HepG2 (cell line): ENCODE results near the gene SNAPIN. TPM values are rescaled to one million over a fixed set of nuclear protein-coding genes. Genes with fewer than 3 reads are reported as not detected.

Source experiments
- ATAC-seq: fragments of 200-7000 bp; cut with Tn5 transposase; 3 replicates; pipeline ENCODE4 v1.9.1; 2020; ENCODE audit warnings: mild to moderate bottlenecking, moderate library complexity
- BruUV-seq: library from RNA; stranded (reverse); fragments of 400-500 nt; replicated peaks from 2 replicates; lab custom pipeline; 2021; lab: Mats Ljungman, UMichigan
- CTCF ChIA-PET: fragments of 300-600 bp; formaldehyde crosslinking; extraction: SDS; loops from one replicate; lab custom pipeline; 2021; ENCODE audit warnings: low total read pairs, inconsistent platforms, low intra/inter-chr PET ratio; lab: Yijun Ruan, JAX
- POLR2A ChIA-PET: fragments of 350-600 bp; sonication (Branson Sonifier 250); formaldehyde crosslinking; loops from one replicate; lab custom pipeline; 2020; ENCODE audit warnings: antibody characterized with exemption, inconsistent platforms; lab: Yijun Ruan, JAX
- DNase-seq: peaks from one replicate; pipeline ENCODE4 v3.0.0-alpha.2; 2015; ENCODE audit warnings: low spot score
- FAIRE-seq: peaks from 3 replicates; lab custom pipeline; 2011; peaks lifted over from hg19 to GRCh38; lab: Jason Lieb, UNC
- H2AFZ ChIP-seq: one replicate; pipeline ENCODE4 v1.6.1; 2011; ENCODE audit warnings: low read length, inconsistent platforms
- H3K27ac ChIP-seq: fragments of 300-600 bp; 3 replicates; pipeline ENCODE4 v1.8.0; 2011; ENCODE audit warnings: mixed run types, mild to moderate bottlenecking, mixed read lengths, low read length, inconsistent platforms; ENCODE audit not compliant: insufficient read depth; ENCODE audit errors: extremely low read length
- H3K27me3 ChIP-seq, 2 experiments: fragments of 200-600 bp in 1 of 2; 2 replicates in 1 of 2; 3 replicates in 1 of 2; pipeline versions ENCODE4 v1.6.0 to v1.8.0; 2011; ENCODE audit warnings: low read length in 2 of 2, mild to moderate bottlenecking in 2 of 2, moderate library complexity in 2 of 2, inconsistent platforms in 1 of 2; ENCODE audit not compliant: insufficient read depth in 2 of 2, control insufficient read depth in 1 of 2
- H3K36me3 ChIP-seq, 2 experiments: fragments of 200-600 bp in 1 of 2; replicated peaks in 1 of 2; 2 replicates in 1 of 2; 3 replicates in 1 of 2; pipeline versions ENCODE4 v1.5.1 to v1.8.0; 2011; ENCODE audit warnings: low read length in 2 of 2, inconsistent platforms in 1 of 2; ENCODE audit not compliant: insufficient read depth in 2 of 2, control insufficient read depth in 1 of 2
- H3K4me1 ChIP-seq: 2 replicates; pipeline ENCODE4 v1.5.1; 2012; ENCODE audit warnings: low read length, inconsistent platforms; ENCODE audit not compliant: insufficient read depth
- H3K4me2 ChIP-seq: 2 replicates; pipeline ENCODE4 v1.6.0; 2011; ENCODE audit warnings: low read depth, low read length, inconsistent platforms
- H3K4me3 ChIP-seq, 3 experiments: fragments of 200-600 bp in 1 of 3; sonication (generic), shearing (Covaris generic) in 1 of 3; replicated peaks in 1 of 3; 2 replicates each; pipeline ENCODE4 v1.5.1; 2011 to 2016; ENCODE audit warnings: low read length in 3 of 3, inconsistent platforms in 2 of 3, low read depth in 2 of 3, mild to moderate bottlenecking in 2 of 3, control low read depth in 1 of 3, mixed read lengths in 1 of 3; ENCODE audit not compliant: insufficient read depth in 1 of 3
- H3K79me2 ChIP-seq: one replicate; pipeline ENCODE4 v1.6.1; 2011; ENCODE audit warnings: low read length, inconsistent platforms; ENCODE audit not compliant: insufficient read depth
- H3K9ac ChIP-seq: 2 replicates; pipeline ENCODE4 v1.6.0; 2011; ENCODE audit warnings: mild to moderate bottlenecking, low read depth, low read length, inconsistent platforms; ENCODE audit not compliant: insufficient read depth
- H3K9me3 ChIP-seq: 2 replicates; pipeline ENCODE4 v1.5.1; 2012; ENCODE audit warnings: mild to moderate bottlenecking, low read length
- H4K20me1 ChIP-seq: 2 replicates; pipeline ENCODE4 v1.6.0; 2011; ENCODE audit warnings: inconsistent platforms, mild to moderate bottlenecking, low read length, moderate library complexity; ENCODE audit not compliant: insufficient read depth
- FIP1L1 ChIP-seq: fragments of 200-400 bp; formaldehyde crosslinking; IDR thresholded peaks from 2 replicates; pipeline ENCODE4 v1.6.1; 2018; ENCODE audit warnings: low read depth, mild to moderate bottlenecking, low read length, moderate library complexity, borderline replicate concordance; ENCODE audit not compliant: insufficient read depth
- NR2F6 ChIP-seq, 2 experiments: IDR thresholded peaks; 2 replicates each; pipeline ENCODE4 v1.6.1; 2016; ENCODE audit warnings: antibody characterized with exemption in 1 of 2, mild to moderate bottlenecking in 1 of 2
- ZBTB25 ChIP-seq: IDR thresholded peaks from 2 replicates; pipeline ENCODE4 v1.6.1; 2018; ENCODE audit warnings: missing genetic modification reagents
- in situ Hi-C: cut with HindIII; loops from 2 replicates; pipeline ENCODE4 v1.10.0; 2017; ENCODE audit warnings: low pct_unique_long_range_greater_than_20kb; ENCODE audit not compliant: extremely low pct_ligation_motif_present
- intact Hi-C: fragments of 100-400 bp; cut with micrococcal nuclease; formaldehyde crosslinking; loops from one replicate; pipeline ENCODE4 v1.10.0; 2022; ENCODE audit not compliant: unreplicated experiment
- polyA plus RNA-seq, 8 experiments: library from polyadenylated mRNA; depleted of rRNA in 3 of 8; stranded (reverse) in 7 of 8; unstranded in 1 of 8; fragments of >200 nt; fragmentation: Illumina TruSeq in 4 of 8; extraction: Trizol in 4 of 8; gene quantifications; 2 replicates each; pipeline versions ENCODE4 v1.2.1 to v1.2.3, GENCODE V29; 2011 to 2016; ENCODE audit warnings: low read depth in 4 of 8, missing spikeins in 1 of 8, mixed read lengths in 1 of 8; ENCODE audit not compliant: insufficient read depth in 1 of 8
- total RNA-seq, 5 experiments: library from RNA; depleted of rRNA; stranded (reverse); fragments of >200 nt; fragmentation: Illumina TruSeq; extraction: Trizol; gene quantifications; 2 replicates each; pipeline ENCODE4 v1.2.3, GENCODE V29; 2016; ENCODE audit warnings: low read depth in 1 of 5
- TF ChIP-seq, protein P1 (sequence below): sonication (generic); formaldehyde crosslinking; IDR thresholded peaks from 2 replicates; pipeline ENCODE4 v1.8.0; 2022; ENCODE audit warnings: mild to moderate bottlenecking, missing genetic modification reagents

Gene SNAPIN
- total and polyA plus RNA-seq, 2 of the 13 experiments (the other 11 are each of a cell fraction or from before 2014, with no cell fraction given), result 23.9 to 25.7 TPM

DNA sequence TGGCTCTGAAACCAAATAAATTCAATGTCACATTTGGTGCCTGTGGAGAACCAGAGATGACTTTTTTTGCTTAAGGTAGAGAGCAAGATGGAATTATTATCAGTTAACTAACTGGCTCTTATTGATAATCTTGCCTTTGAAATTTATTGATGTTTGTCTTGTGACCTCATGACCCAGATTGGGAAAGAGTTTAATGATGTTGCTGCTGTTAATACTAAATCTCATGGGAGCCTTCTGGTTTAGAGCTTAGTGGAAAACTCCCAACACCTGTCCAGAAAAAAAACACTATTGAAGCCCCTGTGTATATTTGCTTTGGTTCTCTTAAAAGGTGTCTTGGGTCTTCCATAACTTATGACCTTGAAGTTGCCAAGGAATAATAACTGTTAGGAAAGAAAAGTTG lies 14.7 kb upstream of the SNAPIN start:
- Histone ChIP-seq H4K20me1 (no peaks in the 10 kb centered on the region; the same call in 1 of the 2 replicates), H3K4me3 (no peak overlapping the region), H3K27ac (no peak overlapping the region), H3K36me3 (peaks cover 21 to 71% of the 10 kb centered on the region in 2 experiments), H3K4me1 (peaks cover 15% of the 10 kb centered on the region), H3K9ac (no peak overlapping the region), H2AFZ (no peak overlapping the region), H3K9me3 (no peaks in the 10 kb centered on the region), H3K79me2 (peaks cover 6% of the 10 kb centered on the region), H3K4me2 (no peak overlapping the region), H3K27me3 (no peaks in the 10 kb centered on the region)
- ChIA-PET CTCF (no interaction called here), POLR2A (interaction anchor here (0.9 to 4.2 kb wide), 8 partner anchors 9 to 132 kb away, joined by 3 to 40 read pairs (median 5); partner anchors contain the start of genes CHTOP, S100A1, S100A13 and S100A14)
- in situ Hi-C loops (no loop called here), intact Hi-C loops (no loop called here)
- DNase-seq, result no peak
- no TSS peak for BruUV-seq
- no peak for FAIRE-seq
- ATAC-seq, result no peak
- no peak for TF ChIP-seq FIP1L1
- TF ChIP-seq, protein P1, sequence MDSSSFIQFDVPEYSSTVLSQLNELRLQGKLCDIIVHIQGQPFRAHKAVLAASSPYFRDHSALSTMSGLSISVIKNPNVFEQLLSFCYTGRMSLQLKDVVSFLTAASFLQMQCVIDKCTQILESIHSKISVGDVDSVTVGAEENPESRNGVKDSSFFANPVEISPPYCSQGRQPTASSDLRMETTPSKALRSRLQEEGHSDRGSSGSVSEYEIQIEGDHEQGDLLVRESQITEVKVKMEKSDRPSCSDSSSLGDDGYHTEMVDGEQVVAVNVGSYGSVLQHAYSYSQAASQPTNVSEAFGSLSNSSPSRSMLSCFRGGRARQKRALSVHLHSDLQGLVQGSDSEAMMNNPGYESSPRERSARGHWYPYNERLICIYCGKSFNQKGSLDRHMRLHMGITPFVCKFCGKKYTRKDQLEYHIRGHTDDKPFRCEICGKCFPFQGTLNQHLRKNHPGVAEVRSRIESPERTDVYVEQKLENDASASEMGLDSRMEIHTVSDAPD (CRISPR knock-in tag), result no peak
- no peak for TF ChIP-seq ZBTB25 (CRISPR knock-in tag)
- TF ChIP-seq NR2F6 (IDR thresholded peaks at IDR 0.05), result 0 out of 2 replicates have a peak, but pooled peaks have one; percentile 13
- no peak for TF ChIP-seq NR2F6 (CRISPR knock-in tag; IDR thresholded peaks at IDR 0.05)
